Activated naive CD8-positive, alpha-beta T cell (primary cell): ENCODE measurements around the gene ADAM8.
A peak's percentile ranks its signal among the peaks of the same experiment; 100 is the strongest.
"Not testable (repeated sequence)": the region's sequence is repeated elsewhere in the genome, so short reads cannot be mapped to it uniquely, and the experiment has no call there.

Source experiments
- H3K27ac Mint-ChIP-seq: one replicate; pipeline ENCODE4 v1.8.0; 2021; ENCODE audit warnings: mixed read lengths
- H3K27me3 Mint-ChIP-seq: one replicate; pipeline ENCODE4 v1.8.0; 2021; ENCODE audit warnings: mixed read lengths
- H3K36me3 Mint-ChIP-seq: one replicate; pipeline ENCODE4 v1.8.0; 2021; ENCODE audit warnings: mixed read lengths
- H3K4me1 Mint-ChIP-seq: one replicate; pipeline ENCODE4 v1.8.0; 2021; ENCODE audit warnings: low read depth, mixed read lengths
- H3K4me3 Mint-ChIP-seq: one replicate; pipeline ENCODE4 v1.8.0; 2021; ENCODE audit warnings: mild to moderate bottlenecking, mixed read lengths
- H3K9me3 Mint-ChIP-seq: one replicate; pipeline ENCODE4 v1.8.0; 2021; ENCODE audit warnings: low read depth, mixed read lengths

ADAM8 gene

GRCh38 chr10:133270773-133271297 is 5.8 kb downstream of the ADAM8 start:
- H3K4me1 Mint-ChIP-seq, result peaks cover 5% of the 10 kb centered on the region
- H3K36me3 Mint-ChIP-seq, result no peaks in the 10 kb centered on the region
- H3K4me3 Mint-ChIP-seq, result no peak overlapping the region
- H3K9me3 Mint-ChIP-seq, result no peaks in the 10 kb centered on the region
- no peaks in the 10 kb centered on the region for H3K27me3 Mint-ChIP-seq
- H3K27ac Mint-ChIP-seq, result no peak overlapping the region

- Mint-ChIP-seq H3K27ac (no peak overlapping the region), H3K4me3 (no peak overlapping the region), H3K9me3 (no peaks in the 10 kb centered on the region), H3K4me1 (peaks cover 7% of the 10 kb centered on the region), H3K27me3 (no peaks in the 10 kb centered on the region), H3K36me3 (no peaks in the 10 kb centered on the region)
Observed at GRCh38 chr10:133270204-133270603, 6.5 kb downstream of the ADAM8 start.

DNA sequence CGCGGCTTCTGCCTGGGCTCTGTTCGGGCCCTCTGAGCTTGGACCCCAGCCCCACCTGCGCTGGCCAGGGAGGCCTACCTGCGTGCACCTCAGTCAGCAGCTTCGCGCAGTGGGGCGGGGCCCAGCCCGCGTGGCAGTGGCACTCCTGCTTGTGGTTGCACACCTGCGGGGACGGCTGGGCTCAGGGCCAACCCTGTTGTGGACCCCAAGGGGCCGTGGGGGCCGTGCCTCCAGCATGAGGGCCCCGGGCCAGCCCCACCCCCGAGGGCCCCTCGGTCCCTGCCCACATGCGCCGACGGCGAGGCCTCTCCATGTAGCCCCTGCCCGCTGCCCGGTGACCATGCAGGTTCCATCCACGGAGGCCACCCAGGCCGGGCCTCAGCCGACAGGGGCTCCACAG is 7.3 kb downstream of the ADAM8 start:
- Mint-ChIP-seq H3K27me3 (no peaks in the 10 kb centered on the region), H3K9me3 (no peaks in the 10 kb centered on the region), H3K27ac (no peak overlapping the region), H3K36me3 (no peaks in the 10 kb centered on the region), H3K4me1 (peaks cover 10% of the 10 kb centered on the region), H3K4me3 (no peak overlapping the region)

GRCh38 chr10:133268532-133268931 is 8.1 kb downstream of the ADAM8 start:
- H3K4me1 Mint-ChIP-seq, result peaks cover 18% of the 10 kb centered on the region
- no peaks in the 10 kb centered on the region for H3K9me3 Mint-ChIP-seq
- H3K4me3 Mint-ChIP-seq, result no peak overlapping the region
- H3K27me3 Mint-ChIP-seq, result no peaks in the 10 kb centered on the region
- no peaks in the 10 kb centered on the region for H3K36me3 Mint-ChIP-seq
- no peak overlapping the region for H3K27ac Mint-ChIP-seq

GRCh38 chr10:133267829-133268228 is 8.8 kb downstream of the ADAM8 start:
- Mint-ChIP-seq H3K4me1 (peaks cover 24% of the 10 kb centered on the region), H3K9me3 (no peaks in the 10 kb centered on the region), H3K36me3 (no peaks in the 10 kb centered on the region), H3K4me3 (no peak overlapping the region), H3K27ac (no peak overlapping the region), H3K27me3 (no peaks in the 10 kb centered on the region)

- Mint-ChIP-seq H3K4me1 (peaks cover 29% of the 10 kb centered on the region), H3K27me3 (no peaks in the 10 kb centered on the region), H3K27ac (no peak overlapping the region), H3K36me3 (no peaks in the 10 kb centered on the region), H3K9me3 (no peaks in the 10 kb centered on the region), H3K4me3 (no peak overlapping the region)
Observed at GRCh38 chr10:133267293-133267692, 9.4 kb downstream of the ADAM8 start.

DNA sequence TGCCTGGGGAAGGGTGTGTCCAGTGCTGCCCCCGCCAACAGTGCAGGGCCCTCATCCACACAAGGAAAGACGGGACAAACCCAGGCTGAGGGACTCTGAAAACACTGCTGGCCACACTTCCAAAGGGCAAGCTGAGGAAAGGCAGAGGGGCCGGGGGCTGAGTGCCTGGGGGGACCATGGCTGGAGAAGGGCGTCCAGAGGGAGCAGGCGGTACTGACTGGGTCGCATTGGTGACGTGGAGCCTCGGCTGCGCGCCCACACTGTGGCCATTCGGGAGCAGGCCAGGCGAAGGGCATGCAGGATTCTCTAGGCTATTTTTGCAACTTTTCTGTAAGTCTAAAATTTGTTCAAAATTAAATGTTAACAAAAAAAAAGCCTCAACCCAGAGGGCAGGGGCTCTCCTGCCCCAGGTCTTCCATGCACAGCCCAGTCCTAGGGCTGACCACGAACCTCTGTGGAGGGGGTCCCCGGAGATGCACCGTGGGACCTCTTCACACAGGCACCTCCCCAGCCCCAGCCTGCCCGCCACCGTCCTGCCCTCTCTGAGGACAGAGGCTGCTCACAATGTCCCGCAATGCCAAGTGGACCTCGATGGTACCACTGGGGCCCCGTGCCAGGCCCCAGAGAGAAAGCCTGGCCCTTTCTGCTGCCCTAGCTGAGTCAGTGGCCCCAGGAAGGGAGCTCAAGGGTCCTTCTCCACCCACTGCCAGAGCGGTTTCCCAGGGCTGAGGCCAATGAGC is 10.4 kb downstream of the ADAM8 start:
- Mint-ChIP-seq H3K4me1 (peaks cover 29% of the 10 kb centered on the region), H3K9me3 (no peaks in the 10 kb centered on the region), H3K27me3 (no peaks in the 10 kb centered on the region), H3K36me3 (no peaks in the 10 kb centered on the region), H3K4me3 (no peak overlapping the region), H3K27ac (no peak overlapping the region)

GRCh38 chr10:133265052-133265451 is 11.6 kb downstream of the ADAM8 start:
- H3K4me1 Mint-ChIP-seq, result peaks cover 41% of the 10 kb centered on the region
- H3K27ac Mint-ChIP-seq, H3K27me3 Mint-ChIP-seq, H3K4me3 Mint-ChIP-seq, H3K36me3 Mint-ChIP-seq, H3K9me3 Mint-ChIP-seq: not testable (repeated sequence)

DNA sequence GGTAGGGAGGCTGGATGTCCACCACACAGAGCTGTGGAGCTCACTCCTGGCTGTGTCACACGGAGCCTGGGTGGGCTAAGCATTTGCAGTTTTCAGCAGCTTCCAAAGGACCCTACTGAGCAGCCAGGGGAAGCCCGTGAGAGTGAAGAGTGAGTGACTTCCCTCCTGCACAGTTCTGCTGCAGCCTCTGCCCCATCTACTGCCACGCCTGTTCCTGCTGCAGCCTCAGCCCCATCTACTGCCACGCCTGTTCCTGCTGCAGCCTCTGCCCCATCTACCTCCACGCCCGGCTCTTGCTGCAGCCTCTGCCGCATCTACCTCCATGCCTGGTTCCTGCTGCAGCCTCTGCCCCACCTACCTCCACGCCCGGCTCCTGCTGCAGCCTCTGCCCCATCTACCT is 12.2 kb downstream of the ADAM8 start:
- H3K27ac Mint-ChIP-seq, result no peak overlapping the region
- H3K36me3 Mint-ChIP-seq, result no peaks in the 10 kb centered on the region
- peak overlapping the region; percentile 27 for H3K4me3 Mint-ChIP-seq
- H3K4me1 Mint-ChIP-seq, result peaks cover 46% of the 10 kb centered on the region
- H3K27me3 Mint-ChIP-seq, result no peaks in the 10 kb centered on the region
- H3K9me3 Mint-ChIP-seq, result no peaks in the 10 kb centered on the region

GRCh38 chr10:133263674-133264073 is 13.0 kb downstream of the ADAM8 start:
- no peaks in the 10 kb centered on the region for H3K36me3 Mint-ChIP-seq
- H3K9me3 Mint-ChIP-seq, result no peaks in the 10 kb centered on the region
- H3K27me3 Mint-ChIP-seq, result no peaks in the 10 kb centered on the region
- H3K4me1 Mint-ChIP-seq, result peaks cover 52% of the 10 kb centered on the region
- no peak overlapping the region for H3K27ac Mint-ChIP-seq
- H3K4me3 Mint-ChIP-seq, result no peak overlapping the region

DNA sequence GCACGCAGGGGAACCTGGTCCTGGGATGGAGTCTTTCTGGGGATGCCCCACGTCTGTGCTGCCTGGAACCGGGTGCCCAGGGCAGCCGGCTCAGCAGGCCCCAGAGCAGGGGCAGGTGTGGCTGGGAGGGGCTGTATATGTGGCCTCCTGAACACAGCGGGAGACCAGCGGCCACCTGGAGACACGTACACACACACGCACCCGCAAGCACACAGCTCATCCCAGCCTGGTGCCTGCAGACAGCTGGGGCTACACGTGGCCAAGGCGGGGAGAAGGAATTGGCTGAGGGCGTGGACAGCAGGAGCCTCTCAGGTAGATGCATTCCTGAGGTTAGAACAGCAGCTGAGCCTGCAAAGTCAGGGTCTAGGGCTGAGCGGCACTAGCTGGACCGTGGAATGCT is 14.0 kb downstream of the ADAM8 start:
- Mint-ChIP-seq H3K4me1 (peaks cover 54% of the 10 kb centered on the region), H3K4me3 (peak overlapping the region; percentile 76), H3K9me3 (no peaks in the 10 kb centered on the region), H3K27me3 (no peaks in the 10 kb centered on the region), H3K27ac (no peak overlapping the region), H3K36me3 (no peaks in the 10 kb centered on the region)

GRCh38 chr10:133261726-133262325 is 14.8 kb downstream of the ADAM8 start:
- Mint-ChIP-seq H3K4me1 (peaks cover 62% of the 10 kb centered on the region), H3K9me3 (no peaks in the 10 kb centered on the region), H3K4me3 (peak overlapping the region; percentile 80), H3K27me3 (no peaks in the 10 kb centered on the region), H3K27ac (no peak overlapping the region), H3K36me3 (no peaks in the 10 kb centered on the region)

DNA sequence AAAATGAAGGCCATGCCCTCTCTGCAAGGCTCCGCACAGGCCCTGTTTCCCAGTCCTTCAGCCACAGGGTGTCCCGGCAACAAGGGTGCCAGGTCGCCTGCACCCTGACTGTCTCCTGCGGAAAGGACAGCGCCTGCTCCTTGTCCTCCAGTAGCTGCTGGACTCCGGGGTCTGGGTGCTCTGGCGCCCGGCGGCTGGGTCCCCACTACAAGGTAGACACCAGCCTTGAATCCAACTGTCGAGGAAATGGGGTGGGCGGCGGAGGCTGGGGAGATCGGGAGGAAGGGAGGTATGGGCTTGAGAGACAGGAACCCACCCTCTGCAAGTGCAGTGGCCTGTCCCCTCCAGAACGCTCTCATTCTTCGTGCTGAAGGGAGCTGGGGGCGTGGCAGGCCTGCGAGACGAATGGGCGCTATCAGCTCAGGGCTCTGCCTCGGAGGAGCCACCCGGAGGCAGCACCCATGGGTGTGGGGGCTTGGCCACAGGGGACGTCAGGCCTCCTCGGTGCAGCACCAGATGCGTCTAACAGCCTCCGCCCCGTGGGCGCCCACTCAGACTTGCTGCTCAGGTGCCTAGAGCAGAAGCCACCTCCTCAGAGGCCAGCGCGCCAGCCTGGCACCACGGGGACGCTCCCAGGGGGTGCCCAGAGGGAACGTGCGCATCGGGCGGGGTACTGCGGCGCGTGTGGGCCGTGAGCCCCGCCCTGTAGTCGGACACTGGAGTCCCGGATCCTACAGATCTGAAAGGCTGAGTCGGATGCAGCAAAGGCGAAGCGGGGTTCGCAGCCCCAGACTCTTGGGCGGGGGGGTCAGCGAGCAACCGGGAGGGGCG is 15.6 kb downstream of the ADAM8 start:
- Mint-ChIP-seq H3K27ac (peak overlapping the region; percentile 70), H3K4me3 (peak overlapping the region; percentile 80), H3K36me3 (no peaks in the 10 kb centered on the region), H3K4me1 (peaks cover 63% of the 10 kb centered on the region), H3K9me3 (no peaks in the 10 kb centered on the region), H3K27me3 (no peaks in the 10 kb centered on the region)

- no peaks in the 10 kb centered on the region for H3K9me3 Mint-ChIP-seq
- peak overlapping the region; percentile 80 for H3K4me3 Mint-ChIP-seq
- H3K4me1 Mint-ChIP-seq, result peaks cover 54% of the 10 kb centered on the region
Observed at GRCh38 chr10:133259602-133259989, 17.1 kb downstream of the ADAM8 start.

More at GRCh38 chr10:133259602-133259989, 17.1 kb downstream of the ADAM8 start:
- Mint-ChIP-seq H3K27ac (peak overlapping the region; percentile 87), H3K27me3 (no peaks in the 10 kb centered on the region), H3K36me3 (no peaks in the 10 kb centered on the region)
